ENCODE data around the gene COL18A1.
"Not testable (repeated sequence)": the region's sequence is repeated elsewhere in the genome, so short reads cannot be mapped to it uniquely, and the experiment has no call there.

The COL18A1 gene

GRCh38 chr21:45367402-45368351, 37.3 kb upstream of the COL18A1 start:
- no peak for DNase-seq (ENCODE audit: low read depth, low spot score)

- not testable (repeated sequence) for DNase-seq (ENCODE audit: low read depth, low spot score)
Observed at GRCh38 chr21:45369018-45369417, 35.9 kb upstream of the COL18A1 start.

- DNase-seq (ENCODE audit: low read depth, low spot score), result no peak
Observed at GRCh38 chr21:45370575-45370974, 34.4 kb upstream of the COL18A1 start.

- DNase-seq (ENCODE audit: low read depth, low spot score), result no peak
Observed at GRCh38 chr21:45371081-45371480, 33.9 kb upstream of the COL18A1 start.

- DNase-seq (ENCODE audit: low read depth, low spot score), result no peak
Observed at GRCh38 chr21:45371655-45372054, 33.3 kb upstream of the COL18A1 start.

- no peak for DNase-seq (ENCODE audit: low read depth, low spot score)
Observed at GRCh38 chr21:45372732-45373355, 32.1 kb upstream of the COL18A1 start.

- DNase-seq (ENCODE audit: low read depth, low spot score), result no peak
Observed at GRCh38 chr21:45373991-45374816, 30.8 kb upstream of the COL18A1 start.

GRCh38 chr21:45374826-45375455, 30.0 kb upstream of the COL18A1 start:
- DNase-seq (ENCODE audit: low read depth, low spot score), result no peak

- no peak for DNase-seq (ENCODE audit: low read depth, low spot score)
Observed at GRCh38 chr21:45376459-45377324, 28.3 kb upstream of the COL18A1 start.

- DNase-seq (ENCODE audit: low read depth, low spot score), result no peak
Observed at GRCh38 chr21:45377325-45377709, 27.6 kb upstream of the COL18A1 start.

- no peak for DNase-seq (ENCODE audit: low read depth, low spot score)
Observed at GRCh38 chr21:45377866-45378257, 27.1 kb upstream of the COL18A1 start.

GRCh38 chr21:45378258-45378966, 26.6 kb upstream of the COL18A1 start:
- DNase-seq (ENCODE audit: low read depth, low spot score), result no peak

- no peak for DNase-seq (ENCODE audit: low read depth, low spot score)
Observed at GRCh38 chr21:45379171-45379900, 25.6 kb upstream of the COL18A1 start.

- DNase-seq (ENCODE audit: low read depth, low spot score), result no peak
Observed at GRCh38 chr21:45379901-45380330, 25.0 kb upstream of the COL18A1 start.

- DNase-seq (ENCODE audit: low read depth, low spot score), result no peak
Observed at GRCh38 chr21:45380566-45380965, 24.4 kb upstream of the COL18A1 start.

GRCh38 chr21:45381036-45381787, 23.8 kb upstream of the COL18A1 start:
- no peak for DNase-seq (ENCODE audit: low read depth, low spot score)

- no peak for DNase-seq (ENCODE audit: low read depth, low spot score)
Observed at GRCh38 chr21:45381865-45382696, 22.9 kb upstream of the COL18A1 start.

- no peak for DNase-seq (ENCODE audit: low read depth, low spot score)
Observed at GRCh38 chr21:45382697-45382997, 22.3 kb upstream of the COL18A1 start.

Measured in iPS DF 19.7 (cell line).